ENCODE measurements around the gene APOH. TPM values are rescaled to one million over a fixed set of nuclear protein-coding genes. Genes with fewer than 3 reads are reported as not detected.
A peak's percentile ranks its signal among the peaks of the same experiment; 100 is the strongest.

The APOH gene
- polyA plus RNA-seq, 1 of the 3 experiments (the other 2 are of a cell fraction): not detected

DNA sequence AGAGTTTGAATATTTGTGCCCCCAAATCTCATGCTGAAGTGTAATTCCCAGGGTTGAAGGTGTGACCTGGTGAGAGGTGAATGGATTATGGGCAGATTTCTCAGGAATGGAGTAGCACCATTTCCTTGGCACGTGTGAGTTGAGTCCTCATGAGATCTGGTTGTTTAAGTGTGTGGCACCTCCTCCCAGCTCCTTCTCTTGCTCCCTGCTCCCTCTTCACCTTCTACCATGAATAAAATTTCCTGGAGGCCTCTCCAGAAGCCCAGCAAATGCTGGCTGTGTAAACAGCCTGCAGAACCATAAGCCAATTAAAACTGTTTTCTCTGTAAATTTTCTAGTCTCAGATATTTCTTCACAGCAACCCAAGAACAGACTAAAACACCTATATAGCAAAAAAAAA is 12.6 kb upstream of the APOH start:
- Histone ChIP-seq H3K9me3 (no peaks in the 10 kb centered on the region), H3K4me2 (no peak overlapping the region), H3K27me3 (ENCODE audit: insufficient read depth) (no peaks in the 10 kb centered on the region), H4K20me1 (ENCODE audit: insufficient read depth) (no peaks in the 10 kb centered on the region), H2AFZ (ENCODE audit: low read depth) (no peak overlapping the region), H3K79me2 (ENCODE audit: insufficient read depth) (no peaks in the 10 kb centered on the region), H3K9me2 (no peaks in the 10 kb centered on the region), H3K4me3 (ENCODE audit: low read depth in 2 of 2, low read length in 1 of 2) (no peak overlapping the region), H3K4me1 (ENCODE audit: control insufficient read depth in 1 of 2, insufficient read depth in 2 of 2, low read depth in 1 of 2, low read length in 1 of 2) (peaks cover 0 to 17% of the 10 kb centered on the region in 2 experiments; a peak in 2 of 4 replicates), H3K9ac (no peak overlapping the region), H3F3A (replicated peaks; ENCODE audit: insufficient read depth) (peaks cover 25% of the 10 kb centered on the region), H3K36me3 (replicated peaks in 1 of 2; ENCODE audit: control insufficient read depth in 1 of 2, insufficient read depth in 2 of 2, low read length in 1 of 2) (no peaks in the 10 kb centered on the region), H3K27ac (ENCODE audit: low read depth in 2 of 2, low read length in 1 of 2) (peak overlapping the region in 1 of 2 experiments; percentile 68; a peak in 1 of 4 replicates)
- POLR2A ChIA-PET: no interaction called here
- TF ChIP-seq GABPA (IDR thresholded peaks at IDR 0.05; ENCODE audit: low read depth) (no peak), SMC3 (IDR thresholded peaks at IDR 0.05; ENCODE audit: low read depth, low read length) (no peak), RCOR1 (IDR thresholded peaks at IDR 0.05; ENCODE audit: low read length) (no peak), NRF1 (IDR thresholded peaks at IDR 0.05; ENCODE audit: low read depth, low read length) (no peak), POLR2AphosphoS5 (IDR thresholded peaks at IDR 0.05; ENCODE audit: low read depth, low read length) (no peak), TAF1 (IDR thresholded peaks at IDR 0.05; ENCODE audit: borderline replicate concordance, low read depth, low read length) (no peak), EP300 (IDR thresholded peaks at IDR 0.05; ENCODE audit: borderline replicate concordance in 1 of 2, low read depth in 1 of 2, low read length in 1 of 2) (no peak), MEF2A (IDR thresholded peaks at IDR 0.05; ENCODE audit: borderline replicate concordance, low read depth) (no peak)
- TF ChIP-seq, protein P1, sequence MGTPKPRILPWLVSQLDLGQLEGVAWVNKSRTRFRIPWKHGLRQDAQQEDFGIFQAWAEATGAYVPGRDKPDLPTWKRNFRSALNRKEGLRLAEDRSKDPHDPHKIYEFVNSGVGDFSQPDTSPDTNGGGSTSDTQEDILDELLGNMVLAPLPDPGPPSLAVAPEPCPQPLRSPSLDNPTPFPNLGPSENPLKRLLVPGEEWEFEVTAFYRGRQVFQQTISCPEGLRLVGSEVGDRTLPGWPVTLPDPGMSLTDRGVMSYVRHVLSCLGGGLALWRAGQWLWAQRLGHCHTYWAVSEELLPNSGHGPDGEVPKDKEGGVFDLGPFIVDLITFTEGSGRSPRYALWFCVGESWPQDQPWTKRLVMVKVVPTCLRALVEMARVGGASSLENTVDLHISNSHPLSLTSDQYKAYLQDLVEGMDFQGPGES (IDR thresholded peaks at IDR 0.05; ENCODE audit: low read depth, low read length): no peak
- TF ChIP-seq, protein P2, sequence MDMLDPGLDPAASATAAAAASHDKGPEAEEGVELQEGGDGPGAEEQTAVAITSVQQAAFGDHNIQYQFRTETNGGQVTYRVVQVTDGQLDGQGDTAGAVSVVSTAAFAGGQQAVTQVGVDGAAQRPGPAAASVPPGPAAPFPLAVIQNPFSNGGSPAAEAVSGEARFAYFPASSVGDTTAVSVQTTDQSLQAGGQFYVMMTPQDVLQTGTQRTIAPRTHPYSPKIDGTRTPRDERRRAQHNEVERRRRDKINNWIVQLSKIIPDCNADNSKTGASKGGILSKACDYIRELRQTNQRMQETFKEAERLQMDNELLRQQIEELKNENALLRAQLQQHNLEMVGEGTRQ (IDR thresholded peaks at IDR 0.05; ENCODE audit: borderline replicate concordance, low read depth, low read length): no peak
- TF ChIP-seq, protein P3, sequence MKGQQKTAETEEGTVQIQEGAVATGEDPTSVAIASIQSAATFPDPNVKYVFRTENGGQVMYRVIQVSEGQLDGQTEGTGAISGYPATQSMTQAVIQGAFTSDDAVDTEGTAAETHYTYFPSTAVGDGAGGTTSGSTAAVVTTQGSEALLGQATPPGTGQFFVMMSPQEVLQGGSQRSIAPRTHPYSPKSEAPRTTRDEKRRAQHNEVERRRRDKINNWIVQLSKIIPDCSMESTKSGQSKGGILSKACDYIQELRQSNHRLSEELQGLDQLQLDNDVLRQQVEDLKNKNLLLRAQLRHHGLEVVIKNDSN (IDR thresholded peaks at IDR 0.05; ENCODE audit: borderline replicate concordance, low read depth): no peak
- TF ChIP-seq, protein P4, sequence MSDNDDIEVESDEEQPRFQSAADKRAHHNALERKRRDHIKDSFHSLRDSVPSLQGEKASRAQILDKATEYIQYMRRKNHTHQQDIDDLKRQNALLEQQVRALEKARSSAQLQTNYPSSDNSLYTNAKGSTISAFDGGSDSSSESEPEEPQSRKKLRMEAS (IDR thresholded peaks at IDR 0.05; ENCODE audit: low read depth): no peak
- TF ChIP-seq, protein P5, sequence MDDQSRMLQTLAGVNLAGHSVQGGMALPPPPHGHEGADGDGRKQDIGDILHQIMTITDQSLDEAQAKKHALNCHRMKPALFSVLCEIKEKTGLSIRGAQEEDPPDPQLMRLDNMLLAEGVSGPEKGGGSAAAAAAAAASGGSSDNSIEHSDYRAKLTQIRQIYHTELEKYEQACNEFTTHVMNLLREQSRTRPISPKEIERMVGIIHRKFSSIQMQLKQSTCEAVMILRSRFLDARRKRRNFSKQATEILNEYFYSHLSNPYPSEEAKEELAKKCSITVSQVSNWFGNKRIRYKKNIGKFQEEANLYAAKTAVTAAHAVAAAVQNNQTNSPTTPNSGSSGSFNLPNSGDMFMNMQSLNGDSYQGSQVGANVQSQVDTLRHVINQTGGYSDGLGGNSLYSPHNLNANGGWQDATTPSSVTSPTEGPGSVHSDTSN (IDR thresholded peaks at IDR 0.05): no peak
- TF ChIP-seq, protein P6, sequence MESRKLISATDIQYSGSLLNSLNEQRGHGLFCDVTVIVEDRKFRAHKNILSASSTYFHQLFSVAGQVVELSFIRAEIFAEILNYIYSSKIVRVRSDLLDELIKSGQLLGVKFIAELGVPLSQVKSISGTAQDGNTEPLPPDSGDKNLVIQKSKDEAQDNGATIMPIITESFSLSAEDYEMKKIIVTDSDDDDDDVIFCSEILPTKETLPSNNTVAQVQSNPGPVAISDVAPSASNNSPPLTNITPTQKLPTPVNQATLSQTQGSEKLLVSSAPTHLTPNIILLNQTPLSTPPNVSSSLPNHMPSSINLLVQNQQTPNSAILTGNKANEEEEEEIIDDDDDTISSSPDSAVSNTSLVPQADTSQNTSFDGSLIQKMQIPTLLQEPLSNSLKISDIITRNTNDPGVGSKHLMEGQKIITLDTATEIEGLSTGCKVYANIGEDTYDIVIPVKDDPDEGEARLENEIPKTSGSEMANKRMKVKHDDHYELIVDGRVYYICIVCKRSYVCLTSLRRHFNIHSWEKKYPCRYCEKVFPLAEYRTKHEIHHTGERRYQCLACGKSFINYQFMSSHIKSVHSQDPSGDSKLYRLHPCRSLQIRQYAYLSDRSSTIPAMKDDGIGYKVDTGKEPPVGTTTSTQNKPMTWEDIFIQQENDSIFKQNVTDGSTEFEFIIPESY (IDR thresholded peaks at IDR 0.05; ENCODE audit: borderline replicate concordance, low read depth): no peak
- DNase-seq: no peak
- CTCF ChIA-PET: interaction anchor here (1.2 to 1.4 kb wide), 4 partner anchors 16 to 432 kb away, joined by 4 to 7 read pairs (median 6); no protein-coding TSS in a partner anchor
- 89% methylated on average over 1 of the region's 1 CpG for WGBS (ENCODE audit: low lambda C conversion rate)

All from SK-N-SH (cell line).